H9 (cell line): Measurements from ENCODE around the gene VSIG10L. TPM values are rescaled to one million over a fixed set of nuclear protein-coding genes. Genes with fewer than 3 reads are reported as not detected.

Experiments
- DNase-seq: peaks from one replicate; pipeline ENCODE4 v3.0.0-alpha.2; 2017
- H2AFZ ChIP-seq: one replicate; pipeline ENCODE4 v1.6.1; 2013; ENCODE audit warnings: mild to moderate bottlenecking, low read length, control low read depth, moderate library complexity
- H2AK5ac ChIP-seq: 2 replicates; pipeline ENCODE4 v1.6.1; 2013; ENCODE audit warnings: low read length, control low read depth, mixed read lengths; ENCODE audit not compliant: insufficient read length
- H2BK120ac ChIP-seq: one replicate; pipeline ENCODE4 v1.6.1; 2013; ENCODE audit warnings: low read depth, mild to moderate bottlenecking, low read length, control low read depth, inconsistent platforms; ENCODE audit not compliant: poor library complexity, severe bottlenecking
- H2BK12ac ChIP-seq: 2 replicates; pipeline ENCODE4 v1.6.1; 2013; ENCODE audit warnings: low read length, control low read depth, mixed read lengths, low read depth; ENCODE audit not compliant: insufficient read length
- H2BK15ac ChIP-seq: 2 replicates; pipeline ENCODE4 v1.6.1; 2013; ENCODE audit warnings: low read depth, low read length, control low read depth
- H2BK20ac ChIP-seq: one replicate; pipeline ENCODE4 v1.6.1; 2013; ENCODE audit warnings: low read depth, mild to moderate bottlenecking, low read length, control low read depth, inconsistent platforms; ENCODE audit not compliant: poor library complexity, severe bottlenecking
- H2BK5ac ChIP-seq: 2 replicates; pipeline ENCODE4 v1.6.1; 2013; ENCODE audit warnings: low read length, control low read depth, mixed read lengths; ENCODE audit not compliant: insufficient read length
- H3K14ac ChIP-seq: 2 replicates; pipeline ENCODE4 v1.6.1; 2013; ENCODE audit warnings: low read length, control low read depth; ENCODE audit not compliant: insufficient read depth
- H3K18ac ChIP-seq: 2 replicates; pipeline ENCODE4 v1.6.1; 2013; ENCODE audit warnings: low read depth, mild to moderate bottlenecking, mixed read lengths, low read length, control low read depth; ENCODE audit not compliant: insufficient read length
- H3K23ac ChIP-seq: 2 replicates; pipeline ENCODE4 v1.6.1; 2013; ENCODE audit warnings: low read length, control low read depth, mixed read lengths, low read depth; ENCODE audit not compliant: insufficient read length
- H3K23me2 ChIP-seq: 2 replicates; pipeline ENCODE4 v1.6.1; 2013; ENCODE audit warnings: low read depth, mild to moderate bottlenecking, mixed read lengths, low read length, control low read depth; ENCODE audit not compliant: insufficient read length, poor library complexity, severe bottlenecking
- H3K27ac ChIP-seq: 2 replicates; pipeline ENCODE4 v1.5.1; 2013; ENCODE audit warnings: low read length, control low read depth, mixed read lengths, low read depth; ENCODE audit not compliant: insufficient read length
- H3K27me3 ChIP-seq: 2 replicates; pipeline ENCODE4 v1.6.1; 2013; ENCODE audit warnings: low read length, control low read depth, inconsistent platforms; ENCODE audit not compliant: insufficient read depth
- H3K4ac ChIP-seq: 2 replicates; pipeline ENCODE4 v1.6.1; 2013; ENCODE audit warnings: low read depth, mild to moderate bottlenecking, control low read depth, inconsistent platforms, low read length, moderate library complexity
- H3K4me1 ChIP-seq: 2 replicates; pipeline ENCODE4 v1.6.1; 2013; ENCODE audit warnings: low read length, control low read depth, inconsistent platforms; ENCODE audit not compliant: insufficient read depth
- H3K4me2 ChIP-seq: 2 replicates; pipeline ENCODE4 v1.6.1; 2013; ENCODE audit warnings: low read length, control low read depth, mixed read lengths; ENCODE audit not compliant: insufficient read length, insufficient read depth
- H3K56ac ChIP-seq: 2 replicates; pipeline ENCODE4 v1.6.1; 2013; ENCODE audit warnings: low read depth, mild to moderate bottlenecking, mixed read lengths, low read length, control low read depth; ENCODE audit not compliant: insufficient read length
- H3K79me1 ChIP-seq: 2 replicates; pipeline ENCODE4 v1.6.1; 2013; ENCODE audit warnings: low read depth, mild to moderate bottlenecking, moderate library complexity, low read length, control low read depth, inconsistent platforms; ENCODE audit not compliant: insufficient read depth, poor library complexity, severe bottlenecking
- H3K79me2 ChIP-seq: 2 replicates; pipeline ENCODE4 v1.6.1; 2013; ENCODE audit warnings: low read length, control low read depth, inconsistent platforms; ENCODE audit not compliant: insufficient read depth
- H3K9ac ChIP-seq: 2 replicates; pipeline ENCODE4 v1.6.1; 2013; ENCODE audit warnings: low read length, control low read depth, mixed read lengths; ENCODE audit not compliant: insufficient read length; ENCODE audit errors: extremely low read depth
- H3K9me3 ChIP-seq: one replicate; pipeline ENCODE4 v1.6.1; 2013; ENCODE audit warnings: low read depth, low read length, inconsistent platforms; ENCODE audit not compliant: control insufficient read depth
- H3T11ph ChIP-seq: one replicate; pipeline ENCODE4 v1.6.1; 2013; ENCODE audit warnings: mild to moderate bottlenecking, low read length, control low read depth, inconsistent platforms
- H4K20me1 ChIP-seq: one replicate; pipeline ENCODE4 v1.6.1; 2013; ENCODE audit not compliant: control insufficient read depth, insufficient read length, insufficient read depth
- H4K5ac ChIP-seq: 2 replicates; pipeline ENCODE4 v1.6.1; 2013; ENCODE audit warnings: low read depth, mild to moderate bottlenecking, mixed read lengths, low read length, control low read depth; ENCODE audit not compliant: insufficient read length
- H4K8ac ChIP-seq: replicated peaks from 2 replicates; pipeline ENCODE4 v1.6.1; 2013; ENCODE audit warnings: low read length, control low read depth, mixed read lengths, low read depth; ENCODE audit not compliant: insufficient read length
- H4K91ac ChIP-seq: 2 replicates; pipeline ENCODE4 v1.6.1; 2013; ENCODE audit warnings: low read depth, mild to moderate bottlenecking, moderate library complexity, mixed read lengths, low read length, control low read depth; ENCODE audit not compliant: insufficient read length
- H3K27ac Mint-ChIP-seq, 3 experiments: 2 replicates in 2 of 3; 3 replicates in 1 of 3; pipeline ENCODE4 v1.8.0; 2020 to 2021; ENCODE audit warnings: mixed read lengths in 3 of 3, mild to moderate bottlenecking in 1 of 3, moderate library complexity in 1 of 3
- H3K27me3 Mint-ChIP-seq: 2 replicates; pipeline ENCODE4 v1.8.0; 2021; ENCODE audit warnings: low read depth, mild to moderate bottlenecking, moderate library complexity, mixed read lengths
- H3K36me3 Mint-ChIP-seq, 3 experiments: 2 replicates in 2 of 3; 3 replicates in 1 of 3; pipeline ENCODE4 v1.8.0; 2020 to 2021; ENCODE audit warnings: low read depth in 3 of 3, mixed read lengths in 3 of 3; ENCODE audit not compliant: insufficient read depth in 1 of 3
- H3K4me1 Mint-ChIP-seq, 2 experiments: 2 replicates each; pipeline ENCODE4 v1.8.0; 2020; ENCODE audit warnings: mixed read lengths in 2 of 2
- H3K4me3 Mint-ChIP-seq, 2 experiments: 2 replicates in 1 of 2; 3 replicates in 1 of 2; pipeline ENCODE4 v1.8.0; 2020 to 2021; ENCODE audit warnings: mild to moderate bottlenecking in 2 of 2, mixed read lengths in 2 of 2, moderate library complexity in 1 of 2
- H3K9me3 Mint-ChIP-seq, 2 experiments: 2 replicates in 1 of 2; 3 replicates in 1 of 2; pipeline ENCODE4 v1.8.0; 2020; ENCODE audit warnings: mild to moderate bottlenecking in 2 of 2, mixed read lengths in 2 of 2, moderate library complexity in 1 of 2
- CTCF ChIP-seq: fragments of 200-600 bp; sonication (generic); conservative IDR thresholded peaks from 3 replicates; pipeline ENCODE4 v1.8.0; 2021; ENCODE audit warnings: antibody characterized with exemption, mild to moderate bottlenecking
- WGBS: extraction: QIAGEN DNeasy Blood & Tissue Kit; methylation state at CpG from one replicate; pipeline ENCODE4 v1.1.7; 2013; ENCODE audit warnings: missing lambda C conversion rate, low lambda C conversion rate, mixed read lengths; ENCODE audit not compliant: insufficient read length; ENCODE audit errors: extremely low coverage; 5-methylcytosine and 5-hydroxymethylcytosine counted together
- total RNA-seq: library from RNA; stranded (reverse); gene quantifications from 2 replicates; pipeline ENCODE4 v1.2.1, GENCODE V29; 2021

Gene VSIG10L
- total RNA-seq, 1 experiment from 2014 or later: 5.6 TPM

- Histone ChIP-seq H2BK20ac (no peak overlapping the region), H3K14ac (no peak overlapping the region), H3K4me2 (peak overlapping the region; percentile 89), H3K9me3 (no peaks in the 10 kb centered on the region), H3T11ph (no peak overlapping the region), H3K18ac (no peak overlapping the region), H3K23ac (no peak overlapping the region), H3K27me3 (no peaks in the 10 kb centered on the region), H2AK5ac (no peak overlapping the region), H4K8ac (no peak overlapping the region), H3K23me2 (peaks cover 21% of the 10 kb centered on the region), H2BK120ac (no peak overlapping the region), H4K5ac (no peak overlapping the region), H3K4me1 (no peaks in the 10 kb centered on the region), H2BK12ac (no peak overlapping the region), H3K79me2 (no peaks in the 10 kb centered on the region), H2AFZ (no peak overlapping the region), H3K27ac (no peak overlapping the region), H3K9ac (peak overlapping the region; percentile 3), H2BK5ac (no peak overlapping the region), H3K4ac (no peak overlapping the region), H3K79me1 (no peaks in the 10 kb centered on the region), H3K56ac (no peak overlapping the region), H4K20me1 (no peaks in the 10 kb centered on the region), H4K91ac (no peak overlapping the region), H2BK15ac (no peak overlapping the region)
- Mint-ChIP-seq H3K4me3 (peak overlapping the region; percentile 95 to 100), H3K27me3 (peaks cover 8% of the 10 kb centered on the region), H3K27ac (peak overlapping the region; percentile 92 to 98 (median 97)), H3K4me1 (peaks cover 36 to 40% of the 10 kb centered on the region in 2 experiments), H3K9me3 (no peaks in the 10 kb centered on the region), H3K36me3 (no peaks in the 10 kb centered on the region)
- no CpG with 5 or more reads among the region's 54 CpGs for WGBS
- peak; percentile 99 for DNase-seq
- TF ChIP-seq CTCF: no peak
Observed at GRCh38 chr19:51366389-51367254, 24.7 kb upstream of the VSIG10L start.
